Measurements from ENCODE around the gene MOGAT2.
"Not testable (repeated sequence)": the region's sequence is repeated elsewhere in the genome, so short reads cannot be mapped to it uniquely, and the experiment has no call there.

MOGAT2 gene

GRCh38 chr11:75719340-75720239 is 2.0 kb downstream of the MOGAT2 start:
- no peak for DNase-seq

DNA sequence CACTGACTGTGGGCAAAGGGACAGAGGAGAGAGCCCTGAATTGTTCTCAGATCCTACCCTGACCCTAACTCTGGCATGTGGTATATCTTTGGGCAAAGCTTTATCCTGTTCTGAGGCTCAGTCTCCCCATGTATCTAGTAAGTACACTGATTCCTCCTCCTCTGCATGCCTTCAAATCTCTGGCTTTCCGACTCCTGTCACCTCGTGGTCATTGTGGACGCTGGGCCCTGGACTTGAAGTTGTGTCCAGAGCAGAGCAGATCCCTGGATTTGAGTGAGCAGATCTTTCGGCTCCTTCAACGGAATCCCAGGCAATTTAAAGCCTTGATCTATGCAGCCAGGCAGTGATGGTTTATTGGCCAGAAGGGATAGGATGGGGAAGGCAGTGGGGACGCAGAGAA is 3.0 kb downstream of the MOGAT2 start:
- no peak for DNase-seq

GRCh38 chr11:75721852-75722668 is 4.4 kb downstream of the MOGAT2 start:
- DNase-seq, result no peak

- DNase-seq, result no peak
Measured at GRCh38 chr11:75722669-75723042, 5.0 kb downstream of the MOGAT2 start.

DNA sequence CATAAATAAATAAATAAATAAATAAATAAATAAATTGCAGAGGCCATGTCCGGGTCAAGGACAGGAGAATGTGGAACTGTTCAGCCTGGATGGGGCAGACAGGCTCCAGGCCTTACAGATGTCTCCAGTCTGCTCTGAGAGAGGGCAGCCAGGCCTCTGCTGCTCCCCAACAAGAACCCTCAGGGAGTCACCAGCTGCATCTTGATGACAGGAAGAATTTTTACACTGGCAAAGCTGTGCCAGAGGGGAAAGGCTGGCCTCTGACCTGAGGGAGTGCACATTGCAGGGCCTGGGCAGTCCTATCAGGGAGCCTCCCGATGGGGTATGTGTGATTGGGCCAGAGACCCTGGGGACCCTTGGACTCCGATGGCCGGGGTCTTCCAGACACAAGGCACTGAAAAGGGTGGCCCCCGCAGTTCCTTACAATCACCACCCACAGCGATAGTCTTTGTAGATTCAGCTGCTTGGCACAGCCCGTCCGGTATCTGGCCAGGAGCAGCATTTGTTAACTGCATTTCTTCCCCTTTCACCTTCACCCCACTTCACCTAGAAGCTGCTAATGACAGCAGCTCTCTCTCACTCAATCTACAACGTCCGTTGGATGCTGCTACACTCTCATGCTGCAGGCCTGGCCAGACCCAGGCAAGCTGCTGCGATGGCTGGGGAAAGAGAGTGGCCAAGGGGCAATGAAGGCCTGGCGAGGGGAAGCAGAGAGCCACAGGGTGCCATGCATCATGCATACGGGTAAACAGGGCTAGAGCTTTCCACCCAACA is 8.1 kb downstream of the MOGAT2 start:
- DNase-seq, result no peak

DNA sequence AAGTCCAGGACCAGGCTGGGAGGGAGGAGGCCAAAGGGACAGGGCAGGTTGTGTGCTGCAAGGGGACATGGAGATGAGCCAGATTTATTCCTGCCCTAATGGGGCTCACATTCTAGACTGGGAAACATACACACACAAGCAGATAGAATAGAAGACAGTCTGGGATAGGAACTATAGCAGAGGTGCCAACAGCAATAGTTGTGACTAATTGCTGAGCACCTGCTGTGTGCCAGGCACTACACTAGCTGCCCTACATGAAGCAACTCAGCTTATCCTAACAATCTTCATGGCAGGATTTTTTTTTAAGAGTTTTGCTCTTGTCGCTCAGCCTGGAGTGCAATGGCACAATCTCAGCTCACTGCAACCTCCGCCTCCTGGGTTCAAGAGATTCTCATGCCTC is 11.4 kb downstream of the MOGAT2 start:
- DNase-seq, result no peak

- DNase-seq, result no peak
Measured at GRCh38 chr11:75731095-75731494, 13.5 kb downstream of the MOGAT2 start.

GRCh38 chr11:75733071-75733430 is 15.4 kb downstream of the MOGAT2 start:
- no peak for DNase-seq

- peak; percentile 5 to 26 (median 22) for DNase-seq
Measured at GRCh38 chr11:75733431-75734107, 15.9 kb downstream of the MOGAT2 start.

GRCh38 chr11:75734491-75735180 is 17.0 kb downstream of the MOGAT2 start:
- peak in 2 of 3 experiments; percentile 11 to 52 for DNase-seq

GRCh38 chr11:75735181-75735845 is 17.7 kb downstream of the MOGAT2 start:
- no peak for DNase-seq

GRCh38 chr11:75737314-75737713 is 19.7 kb downstream of the MOGAT2 start:
- no peak for DNase-seq

DNA sequence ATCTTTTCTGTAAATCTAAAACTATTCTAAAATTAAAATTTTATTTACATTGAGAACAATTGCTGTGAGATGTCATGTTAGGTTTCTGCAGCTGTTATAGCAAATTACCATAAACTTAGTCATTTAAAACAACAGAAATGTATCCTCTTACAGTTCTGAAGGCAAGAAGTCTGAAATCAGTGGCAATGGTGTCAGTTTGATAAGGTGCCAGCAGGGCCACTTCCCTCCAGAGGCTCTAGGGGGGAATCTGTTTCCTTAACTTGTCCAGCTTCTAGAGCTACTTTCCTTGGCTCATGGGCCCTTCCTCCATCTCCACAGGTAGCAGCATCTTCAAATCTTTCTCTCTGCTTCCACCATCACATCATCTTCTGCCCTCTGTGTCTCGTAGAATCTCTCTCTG is 23.0 kb downstream of the MOGAT2 start:
- no peak for DNase-seq

GRCh38 chr11:75743159-75743558 is 25.5 kb downstream of the MOGAT2 start:
- DNase-seq, result not testable (repeated sequence)

DNA sequence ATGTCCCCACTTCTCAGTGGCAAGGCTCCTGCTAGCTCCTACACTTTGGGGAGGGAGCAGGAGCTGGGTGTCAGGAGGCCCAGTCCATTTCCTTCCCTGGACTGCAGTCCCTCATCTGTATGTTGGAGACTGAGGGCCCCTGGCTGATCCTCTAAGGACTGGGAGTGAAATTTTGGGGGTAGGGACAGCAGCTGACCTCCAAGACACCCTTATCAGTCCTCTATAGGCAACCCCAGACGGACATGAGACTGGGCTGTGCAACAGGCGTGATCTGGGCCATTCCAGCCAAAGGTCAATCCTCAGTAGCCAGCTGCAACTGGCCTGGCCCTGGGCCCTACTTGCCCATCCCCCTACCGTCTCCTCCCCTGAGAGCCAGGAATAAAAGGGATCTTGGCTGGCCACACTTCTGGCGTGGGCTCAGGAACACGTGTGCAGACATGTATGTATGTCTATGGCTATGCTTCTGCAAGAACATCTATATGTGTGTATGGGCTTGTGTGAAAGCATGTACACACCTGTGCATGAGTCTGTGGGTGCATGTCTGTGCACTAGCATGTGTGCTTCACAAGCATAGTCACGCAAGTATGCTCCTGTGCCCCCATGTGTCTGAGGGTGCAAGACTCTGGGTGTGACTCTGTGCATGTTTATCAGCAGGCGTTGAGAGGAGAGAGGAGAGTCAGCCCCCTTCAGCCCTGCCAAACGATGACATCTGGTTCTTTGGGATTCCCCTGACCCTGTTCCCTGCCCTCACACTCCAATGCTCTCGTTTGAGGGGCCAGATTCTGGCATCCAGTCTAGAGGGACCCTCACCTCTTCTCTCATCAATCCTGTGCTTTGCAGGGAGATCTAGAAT is 26.3 kb downstream of the MOGAT2 start:
- DNase-seq, result no peak

GRCh38 chr11:75745807-75746206 is 28.2 kb downstream of the MOGAT2 start:
- no peak for DNase-seq

DNA sequence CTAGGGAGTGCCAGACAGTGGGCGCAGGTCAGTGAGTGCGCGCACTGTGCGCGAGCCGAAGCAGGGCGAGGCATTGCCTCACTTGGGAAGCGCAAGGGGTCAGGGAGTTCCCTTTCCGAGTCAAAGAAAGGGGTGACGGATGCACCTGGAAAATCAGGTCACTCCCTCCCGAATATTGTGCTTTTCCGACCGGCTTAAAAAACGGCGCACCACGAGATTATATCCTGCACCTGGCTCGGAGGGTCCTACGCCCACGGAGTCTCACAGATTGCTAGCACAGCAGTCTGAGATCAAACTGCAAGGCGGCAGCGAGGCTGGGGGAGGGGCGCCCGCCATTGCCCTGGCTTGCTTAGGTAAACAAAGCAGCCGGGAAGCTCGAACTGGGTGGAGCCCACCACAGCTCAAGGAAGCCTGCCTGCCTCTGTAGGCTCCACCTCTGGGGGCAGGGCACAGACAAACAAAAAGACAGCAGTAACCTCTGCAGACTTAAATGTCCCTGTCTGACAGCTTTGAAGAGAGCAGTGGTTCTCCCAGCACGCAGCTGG is 31.2 kb downstream of the MOGAT2 start:
- not testable (repeated sequence) for DNase-seq

DNA sequence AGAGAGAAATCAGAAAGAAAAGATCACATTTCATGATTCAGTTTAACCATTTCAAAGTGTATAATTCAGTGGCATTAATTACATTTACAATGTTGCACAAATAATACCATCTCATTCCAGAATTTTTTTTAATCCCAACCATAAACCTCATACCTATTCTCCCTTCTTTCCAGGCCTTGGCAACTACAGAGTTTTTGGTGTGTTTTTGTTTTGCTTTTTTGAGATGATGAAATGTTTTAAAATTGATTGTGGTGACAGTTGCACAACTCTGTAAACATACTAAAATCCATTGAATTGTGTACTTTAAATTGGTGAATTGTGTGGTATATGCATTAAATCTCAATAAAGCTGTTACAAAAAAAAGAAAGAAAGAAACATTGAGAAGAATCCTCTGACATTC is 37.3 kb downstream of the MOGAT2 start:
- DNase-seq, result not testable (repeated sequence)

DNA sequence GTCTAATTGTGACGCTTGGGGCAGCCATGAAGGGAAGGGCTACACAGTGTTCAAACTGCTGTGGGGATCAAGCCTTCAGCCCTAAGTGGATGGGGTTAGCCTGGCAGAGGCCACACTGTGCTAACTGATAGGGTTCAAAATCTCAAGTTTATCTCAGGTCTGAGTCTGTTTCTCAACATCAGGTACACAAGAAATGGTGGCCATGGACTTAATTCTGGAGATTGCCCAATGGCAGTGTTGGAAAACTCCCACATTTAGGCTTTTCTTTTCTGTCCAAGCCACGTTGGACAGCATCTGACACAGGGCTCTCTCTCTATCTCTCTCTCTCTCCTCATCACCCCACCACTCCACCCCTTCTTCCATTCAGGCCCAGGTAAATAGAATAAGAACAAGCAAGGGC is 40.0 kb downstream of the MOGAT2 start:
- DNase-seq, result no peak

- DNase-seq, result no peak
Measured at GRCh38 chr11:75759832-75760231, 42.2 kb downstream of the MOGAT2 start.

Measured in NCI-H1417 (cell line).